Measurements from ENCODE around the gene KLHL14.

KLHL14 gene

GRCh38 chr18:32777049-32777448 is 4.2 kb upstream of the KLHL14 start:
- Histone ChIP-seq H3K4me2 (ENCODE audit: low read depth, low read length, poor library complexity, severe bottlenecking) (no peak overlapping the region), H3K9me2 (replicated peaks; ENCODE audit: insufficient read depth, low read length) (no peaks in the 10 kb centered on the region), H3K4me3 (ENCODE audit: insufficient read depth, low read length, poor library complexity, severe bottlenecking) (no peak overlapping the region), H3K36me3 (ENCODE audit: low read length) (no peaks in the 10 kb centered on the region), H3K27ac (ENCODE audit: low read depth, low read length) (no peak overlapping the region), H4K20me1 (ENCODE audit: low read depth, low read length) (no peaks in the 10 kb centered on the region), H3K9ac (ENCODE audit: low read length) (no peak overlapping the region), H3K9me3 (ENCODE audit: insufficient read depth, low read length) (no peaks in the 10 kb centered on the region), H3K79me2 (ENCODE audit: insufficient read depth, low read length) (no peaks in the 10 kb centered on the region), H2AFZ (ENCODE audit: low read depth, low read length, severe bottlenecking) (no peak overlapping the region), H3K27me3 (ENCODE audit: low read length) (no peaks in the 10 kb centered on the region), H3F3A (ENCODE audit: insufficient read depth) (peaks cover 19% of the 10 kb centered on the region)
- TF ChIP-seq CTCF (IDR thresholded peaks at IDR 0.05; ENCODE audit: insufficient read depth, low read length, poor library complexity, severe bottlenecking): no peak
- no peak for TF ChIP-seq EZH2phosphoT487 (conservative IDR thresholded peaks at IDR 0.05; ENCODE audit: low read length)

GRCh38 chr18:32776561-32776960 is 3.7 kb upstream of the KLHL14 start:
- TF ChIP-seq CTCF (IDR thresholded peaks at IDR 0.05; ENCODE audit: insufficient read depth, low read length, poor library complexity, severe bottlenecking) (no peak), EZH2phosphoT487 (conservative IDR thresholded peaks at IDR 0.05; ENCODE audit: low read length) (no peak)
- Histone ChIP-seq H3K9ac (ENCODE audit: low read length) (no peak overlapping the region), H4K20me1 (ENCODE audit: low read depth, low read length) (no peaks in the 10 kb centered on the region)

GRCh38 chr18:32775628-32776027 is 2.8 kb upstream of the KLHL14 start:
- H3K9me2 ChIP-seq (replicated peaks; ENCODE audit: insufficient read depth, low read length): no peaks in the 10 kb centered on the region
- no peaks in the 10 kb centered on the region for H3K79me2 ChIP-seq (ENCODE audit: insufficient read depth, low read length)
- H3K27ac ChIP-seq (ENCODE audit: low read depth, low read length): no peak overlapping the region
- no peaks in the 10 kb centered on the region for H3K36me3 ChIP-seq (ENCODE audit: low read length)
- H3K27me3 ChIP-seq (ENCODE audit: low read length): no peaks in the 10 kb centered on the region
- peaks cover 19% of the 10 kb centered on the region for H3F3A ChIP-seq (ENCODE audit: insufficient read depth)
- no peak overlapping the region for H3K4me2 ChIP-seq (ENCODE audit: low read depth, low read length, poor library complexity, severe bottlenecking)
- H4K20me1 ChIP-seq (ENCODE audit: low read depth, low read length): no peaks in the 10 kb centered on the region
- no peaks in the 10 kb centered on the region for H3K9me3 ChIP-seq (ENCODE audit: insufficient read depth, low read length)
- no peak overlapping the region for H3K9ac ChIP-seq (ENCODE audit: low read length)
- H2AFZ ChIP-seq (ENCODE audit: low read depth, low read length, severe bottlenecking): no peak overlapping the region
- TF ChIP-seq EZH2phosphoT487 (conservative IDR thresholded peaks at IDR 0.05; ENCODE audit: low read length) (no peak), CTCF (IDR thresholded peaks at IDR 0.05; ENCODE audit: insufficient read depth, low read length, poor library complexity, severe bottlenecking) (no peak)
- no peak overlapping the region for H3K4me3 ChIP-seq (ENCODE audit: insufficient read depth, low read length, poor library complexity, severe bottlenecking)

More at GRCh38 chr18:32776561-32776960, 3.7 kb upstream of the KLHL14 start:
- H3K27ac ChIP-seq (ENCODE audit: low read depth, low read length): no peak overlapping the region
- no peak overlapping the region for H3K4me3 ChIP-seq (ENCODE audit: insufficient read depth, low read length, poor library complexity, severe bottlenecking)
- H3F3A ChIP-seq (ENCODE audit: insufficient read depth): peaks cover 19% of the 10 kb centered on the region
- no peak overlapping the region for H2AFZ ChIP-seq (ENCODE audit: low read depth, low read length, severe bottlenecking)
- no peaks in the 10 kb centered on the region for H3K27me3 ChIP-seq (ENCODE audit: low read length)
- H3K4me2 ChIP-seq (ENCODE audit: low read depth, low read length, poor library complexity, severe bottlenecking): no peak overlapping the region
- no peaks in the 10 kb centered on the region for H3K36me3 ChIP-seq (ENCODE audit: low read length)
- H3K9me2 ChIP-seq (replicated peaks; ENCODE audit: insufficient read depth, low read length): no peaks in the 10 kb centered on the region
- no peaks in the 10 kb centered on the region for H3K79me2 ChIP-seq (ENCODE audit: insufficient read depth, low read length)
- H3K9me3 ChIP-seq (ENCODE audit: insufficient read depth, low read length): no peaks in the 10 kb centered on the region

GRCh38 chr18:32773382-32773712 is 524 bp upstream of the KLHL14 start:
- Histone ChIP-seq H3K27ac (ENCODE audit: low read depth, low read length) (peak overlapping the region; percentile 58), H3K4me2 (ENCODE audit: low read depth, low read length, poor library complexity, severe bottlenecking) (peak overlapping the region; percentile 54), H4K20me1 (ENCODE audit: low read depth, low read length) (no peaks in the 10 kb centered on the region), H3K79me2 (ENCODE audit: insufficient read depth, low read length) (no peaks in the 10 kb centered on the region), H3K4me3 (ENCODE audit: insufficient read depth, low read length, poor library complexity, severe bottlenecking) (no peak overlapping the region), H2AFZ (ENCODE audit: low read depth, low read length, severe bottlenecking) (no peak overlapping the region), H3F3A (ENCODE audit: insufficient read depth) (peaks cover 19% of the 10 kb centered on the region), H3K36me3 (ENCODE audit: low read length) (no peaks in the 10 kb centered on the region), H3K9me2 (replicated peaks; ENCODE audit: insufficient read depth, low read length) (no peaks in the 10 kb centered on the region), H3K27me3 (ENCODE audit: low read length) (no peaks in the 10 kb centered on the region), H3K9me3 (ENCODE audit: insufficient read depth, low read length) (no peaks in the 10 kb centered on the region), H3K9ac (ENCODE audit: low read length) (no peak overlapping the region)
- TF ChIP-seq CTCF (IDR thresholded peaks at IDR 0.05; ENCODE audit: insufficient read depth, low read length, poor library complexity, severe bottlenecking): no peak
- TF ChIP-seq EZH2phosphoT487 (conservative IDR thresholded peaks at IDR 0.05; ENCODE audit: low read length): no peak
